HepG2 (cell line): ENCODE data around the gene INPP5E. TPM values are rescaled to one million over a fixed set of nuclear protein-coding genes. Genes with fewer than 3 reads are reported as not detected.

Source experiments
- ATAC-seq: fragments of 200-7000 bp; cut with Tn5 transposase; 3 replicates; pipeline ENCODE4 v1.9.1; 2020; ENCODE audit warnings: mild to moderate bottlenecking, moderate library complexity
- BruUV-seq: library from RNA; stranded (reverse); fragments of 400-500 nt; replicated peaks from 2 replicates; lab custom pipeline; 2021; lab: Mats Ljungman, UMichigan
- CTCF ChIA-PET: fragments of 300-600 bp; formaldehyde crosslinking; extraction: SDS; loops from one replicate; lab custom pipeline; 2021; ENCODE audit warnings: low total read pairs, inconsistent platforms, low intra/inter-chr PET ratio; lab: Yijun Ruan, JAX
- POLR2A ChIA-PET: fragments of 350-600 bp; sonication (Branson Sonifier 250); formaldehyde crosslinking; loops from one replicate; lab custom pipeline; 2020; ENCODE audit warnings: antibody characterized with exemption, inconsistent platforms; lab: Yijun Ruan, JAX
- DNase-seq: peaks from one replicate; pipeline ENCODE4 v3.0.0-alpha.2; 2015; ENCODE audit warnings: low spot score
- FAIRE-seq: peaks from 3 replicates; lab custom pipeline; 2011; peaks lifted over from hg19 to GRCh38; lab: Jason Lieb, UNC
- H2AFZ ChIP-seq: one replicate; pipeline ENCODE4 v1.6.1; 2011; ENCODE audit warnings: low read length, inconsistent platforms
- H3K27ac ChIP-seq: fragments of 300-600 bp; 3 replicates; pipeline ENCODE4 v1.8.0; 2011; ENCODE audit warnings: mixed run types, mild to moderate bottlenecking, mixed read lengths, low read length, inconsistent platforms; ENCODE audit not compliant: insufficient read depth; ENCODE audit errors: extremely low read length
- H3K27me3 ChIP-seq, 2 experiments: fragments of 200-600 bp in 1 of 2; 2 replicates in 1 of 2; 3 replicates in 1 of 2; pipeline versions ENCODE4 v1.6.0 to v1.8.0; 2011; ENCODE audit warnings: low read length in 2 of 2, mild to moderate bottlenecking in 2 of 2, moderate library complexity in 2 of 2, inconsistent platforms in 1 of 2; ENCODE audit not compliant: insufficient read depth in 2 of 2, control insufficient read depth in 1 of 2
- H3K36me3 ChIP-seq, 2 experiments: fragments of 200-600 bp in 1 of 2; replicated peaks in 1 of 2; 2 replicates in 1 of 2; 3 replicates in 1 of 2; pipeline versions ENCODE4 v1.5.1 to v1.8.0; 2011; ENCODE audit warnings: low read length in 2 of 2, inconsistent platforms in 1 of 2; ENCODE audit not compliant: insufficient read depth in 2 of 2, control insufficient read depth in 1 of 2
- H3K4me1 ChIP-seq: 2 replicates; pipeline ENCODE4 v1.5.1; 2012; ENCODE audit warnings: low read length, inconsistent platforms; ENCODE audit not compliant: insufficient read depth
- H3K4me2 ChIP-seq: 2 replicates; pipeline ENCODE4 v1.6.0; 2011; ENCODE audit warnings: low read depth, low read length, inconsistent platforms
- H3K4me3 ChIP-seq, 3 experiments: fragments of 200-600 bp in 1 of 3; sonication (generic), shearing (Covaris generic) in 1 of 3; replicated peaks in 1 of 3; 2 replicates each; pipeline ENCODE4 v1.5.1; 2011 to 2016; ENCODE audit warnings: low read length in 3 of 3, inconsistent platforms in 2 of 3, low read depth in 2 of 3, mild to moderate bottlenecking in 2 of 3, control low read depth in 1 of 3, mixed read lengths in 1 of 3; ENCODE audit not compliant: insufficient read depth in 1 of 3
- H3K79me2 ChIP-seq: one replicate; pipeline ENCODE4 v1.6.1; 2011; ENCODE audit warnings: low read length, inconsistent platforms; ENCODE audit not compliant: insufficient read depth
- H3K9ac ChIP-seq: 2 replicates; pipeline ENCODE4 v1.6.0; 2011; ENCODE audit warnings: mild to moderate bottlenecking, low read depth, low read length, inconsistent platforms; ENCODE audit not compliant: insufficient read depth
- H3K9me3 ChIP-seq: 2 replicates; pipeline ENCODE4 v1.5.1; 2012; ENCODE audit warnings: mild to moderate bottlenecking, low read length
- H4K20me1 ChIP-seq: 2 replicates; pipeline ENCODE4 v1.6.0; 2011; ENCODE audit warnings: inconsistent platforms, mild to moderate bottlenecking, low read length, moderate library complexity; ENCODE audit not compliant: insufficient read depth
- AGO2 ChIP-seq: fragments of 200-400 bp; formaldehyde crosslinking; optimal IDR thresholded peaks from 2 replicates; pipeline ENCODE3; 2017; ENCODE audit warnings: mild to moderate bottlenecking, low read depth, low read length, moderate library complexity
- GPBP1L1 ChIP-seq: sonication (generic); formaldehyde crosslinking; IDR thresholded peaks from 2 replicates; pipeline ENCODE4 v1.5.0; 2020; ENCODE audit warnings: mild to moderate bottlenecking, missing genetic modification reagents
- HDAC6 ChIP-seq: fragments of 200-600 bp; sonication (generic); IDR thresholded peaks from 2 replicates; pipeline ENCODE4 v1.7.0; 2017; ENCODE audit warnings: mild to moderate bottlenecking, antibody characterized with exemption, low read length, low read depth
- RBFOX2 ChIP-seq: fragments of 200-400 bp; formaldehyde crosslinking; IDR thresholded peaks from 2 replicates; pipeline ENCODE4 v1.6.1; 2017; ENCODE audit warnings: low read depth, mild to moderate bottlenecking, low read length
- RBM22 ChIP-seq: fragments of 200-400 bp; formaldehyde crosslinking; optimal IDR thresholded peaks from 2 replicates; pipeline ENCODE3; 2017; ENCODE audit warnings: mild to moderate bottlenecking, low read length, moderate library complexity
- ZNF331 ChIP-seq: sonication (generic); formaldehyde crosslinking; IDR thresholded peaks from 2 replicates; pipeline ENCODE4 v1.4.0; 2020; ENCODE audit warnings: missing genetic modification reagents
- ZNF747 ChIP-seq: sonication (generic); formaldehyde crosslinking; IDR thresholded peaks from 2 replicates; pipeline ENCODE4 v1.8.1; 2023; ENCODE audit warnings: missing genetic modification reagents, mild to moderate bottlenecking, borderline replicate concordance
- WGBS: methylation state at CpG from one replicate; pipeline ENCODE4 v1.1.6; 2017; ENCODE audit warnings: low lambda C conversion rate; 5-methylcytosine and 5-hydroxymethylcytosine counted together
- in situ Hi-C: cut with HindIII; loops from 2 replicates; pipeline ENCODE4 v1.10.0; 2017; ENCODE audit warnings: low pct_unique_long_range_greater_than_20kb; ENCODE audit not compliant: extremely low pct_ligation_motif_present
- intact Hi-C: fragments of 100-400 bp; cut with micrococcal nuclease; formaldehyde crosslinking; loops from one replicate; pipeline ENCODE4 v1.10.0; 2022; ENCODE audit not compliant: unreplicated experiment
- polyA plus RNA-seq, 8 experiments: library from polyadenylated mRNA; depleted of rRNA in 3 of 8; stranded (reverse) in 7 of 8; unstranded in 1 of 8; fragments of >200 nt; fragmentation: Illumina TruSeq in 4 of 8; extraction: Trizol in 4 of 8; gene quantifications; 2 replicates each; pipeline versions ENCODE4 v1.2.1 to v1.2.3, GENCODE V29; 2011 to 2016; ENCODE audit warnings: low read depth in 4 of 8, missing spikeins in 1 of 8, mixed read lengths in 1 of 8; ENCODE audit not compliant: insufficient read depth in 1 of 8
- total RNA-seq, 5 experiments: library from RNA; depleted of rRNA; stranded (reverse); fragments of >200 nt; fragmentation: Illumina TruSeq; extraction: Trizol; gene quantifications; 2 replicates each; pipeline ENCODE4 v1.2.3, GENCODE V29; 2016; ENCODE audit warnings: low read depth in 1 of 5

The INPP5E gene
- total and polyA plus RNA-seq, 2 of the 13 experiments (the other 11 are each of a cell fraction or from before 2014, with no cell fraction given), result 5.5 TPM

- no peaks in the 10 kb centered on the region for H4K20me1 ChIP-seq
- 100% methylated on average over 3 of the region's 5 CpGs for WGBS
- H3K4me2 ChIP-seq, result no peak overlapping the region
- H2AFZ ChIP-seq, result no peak overlapping the region
- no peaks in the 10 kb centered on the region for H3K9me3 ChIP-seq
- no peak overlapping the region for H3K4me3 ChIP-seq
- 0 out of 2 replicates have a peak, but pooled peaks have one; percentile 23 for TF ChIP-seq ZNF331 (CRISPR knock-in tag)
- peak; percentile 38 for TF ChIP-seq RBM22
- TF ChIP-seq GPBP1L1 (CRISPR knock-in tag), result no peak
- no peak for TF ChIP-seq HDAC6
- BruUV-seq, result no TSS peak
- H3K79me2 ChIP-seq, result peaks cover 12% of the 10 kb centered on the region
- intact Hi-C loops, result no loop called here
- no peak for FAIRE-seq
- ChIA-PET POLR2A (interaction anchor here (0.6 kb wide), 1 partner anchor 136 kb away, joined by 3 read pairs; no protein-coding TSS in a partner anchor), CTCF (no interaction called here)
- peaks cover 11 to 39% of the 10 kb centered on the region in 2 experiments; a peak in 4 of 5 replicates for H3K36me3 ChIP-seq
- no peak for DNase-seq
- no peak overlapping the region for H3K9ac ChIP-seq
- H3K27ac ChIP-seq, result no peak overlapping the region
- peaks cover 15% of the 10 kb centered on the region for H3K4me1 ChIP-seq
- in situ Hi-C loops, result no loop called here
- H3K27me3 ChIP-seq, result no peaks in the 10 kb centered on the region
- no peak for ATAC-seq
Observed at GRCh38 chr9:136403538-136403914, 36.1 kb downstream of the INPP5E start.

- no TSS peak for BruUV-seq
- no peaks in the 10 kb centered on the region for H4K20me1 ChIP-seq
- ChIA-PET POLR2A (interaction anchor here (1.4 kb wide), 1 partner anchor 57 kb away, joined by 5 read pairs; no protein-coding TSS in a partner anchor), CTCF (no interaction called here)
- peak; percentile 57 for TF ChIP-seq AGO2
- no peak for TF ChIP-seq ZNF747 (CRISPR knock-in tag)
- peak; percentile 66 for TF ChIP-seq RBFOX2
- no peak for DNase-seq
- no peak for FAIRE-seq
- H3K27me3 ChIP-seq, result no peaks in the 10 kb centered on the region
- intact Hi-C loops (no loop called here), in situ Hi-C loops (no loop called here)
- H3K27ac ChIP-seq, result no peak overlapping the region
- H3K4me3 ChIP-seq, result no peak overlapping the region
- peaks cover 20% of the 10 kb centered on the region for H3K4me1 ChIP-seq
- peaks cover 21% of the 10 kb centered on the region for H3K79me2 ChIP-seq
- no peak overlapping the region for H3K9ac ChIP-seq
- 79% methylated on average over 6 of the region's 13 CpGs for WGBS
- H2AFZ ChIP-seq, result no peak overlapping the region
- ATAC-seq, result no peak
- H3K36me3 ChIP-seq, result peaks cover 13 to 31% of the 10 kb centered on the region in 2 experiments; a peak in 4 of 5 replicates
- no peak overlapping the region for H3K4me2 ChIP-seq
- no peaks in the 10 kb centered on the region for H3K9me3 ChIP-seq
Observed at GRCh38 chr9:136402067-136402466, 37.6 kb downstream of the INPP5E start.
